ENCODE results near the gene BDKRB2. TPM values are rescaled to one million over a fixed set of nuclear protein-coding genes. Genes with fewer than 3 reads are reported as not detected.

BDKRB2 gene
- total RNA-seq, 1 experiment from 2014 or later: 0.49 TPM

DNA sequence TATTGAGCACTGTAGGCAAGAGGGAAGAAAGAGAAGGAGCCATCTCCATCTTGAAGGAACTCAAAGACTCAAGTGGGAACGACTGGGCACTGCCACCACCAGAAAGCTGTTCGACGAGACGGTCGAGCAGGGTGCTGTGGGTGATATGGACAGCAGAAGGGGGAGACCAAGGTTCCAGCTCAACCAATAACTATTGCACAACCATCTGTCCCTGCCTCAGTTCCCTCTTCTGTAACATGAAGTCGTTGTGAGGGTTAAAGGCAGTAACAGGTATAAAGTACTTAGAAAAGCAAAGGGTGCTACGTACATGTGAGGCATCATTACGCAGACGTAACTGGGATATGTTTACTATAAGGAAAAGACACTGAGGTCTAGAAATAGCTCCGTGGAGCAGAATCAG lies 37.5 kb downstream of the BDKRB2 start:
- POLR2A ChIA-PET: no interaction called here

More for the DNA sequence above, 37.5 kb downstream of the BDKRB2 start:
- Histone ChIP-seq H4K20me1 (ENCODE audit: insufficient read depth) (no peaks in the 10 kb centered on the region), H3K27ac (ENCODE audit: low read depth, low read length) (no peak overlapping the region), H3K9me3 (ENCODE audit: control insufficient read depth in 1 of 2, insufficient read depth in 1 of 2, low read depth in 1 of 2, low read length in 2 of 2) (no peaks in the 10 kb centered on the region), H3K4me2 (ENCODE audit: low read length) (no peak overlapping the region), H3K4me1 (ENCODE audit: control insufficient read depth in 1 of 2, insufficient read depth in 2 of 2, low read length in 2 of 2) (no peaks in the 10 kb centered on the region), H3K9me2 (ENCODE audit: insufficient read depth) (no peaks in the 10 kb centered on the region), H3K79me2 (ENCODE audit: insufficient read depth, low read length) (no peaks in the 10 kb centered on the region), H3K9ac (ENCODE audit: low read length) (no peak overlapping the region), H3K27me3 (ENCODE audit: insufficient read depth, low read length) (no peaks in the 10 kb centered on the region; the same call in 1 of the 2 replicates), H2AFZ (ENCODE audit: low read depth, low read length, poor library complexity, severe bottlenecking) (no peak overlapping the region), H3K36me3 (ENCODE audit: control insufficient read depth in 1 of 2, insufficient read depth in 2 of 2, low read length in 2 of 2) (no peaks in the 10 kb centered on the region), H3K4me3 (replicated peaks in 1 of 2; ENCODE audit: low read depth in 1 of 2, low read length in 2 of 2) (no peak overlapping the region)
- TF ChIP-seq EZH2phosphoT487 (IDR thresholded peaks at IDR 0.05; ENCODE audit: borderline replicate concordance) (no peak), CEBPB (IDR thresholded peaks at IDR 0.05; ENCODE audit: low read depth) (no peak), EZH2 (IDR thresholded peaks at IDR 0.05) (no peak), YY1 (IDR thresholded peaks at IDR 0.05; ENCODE audit: extremely low read depth, insufficient replicate concordance, low read depth, low read length) (no peak), SP1 (IDR thresholded peaks at IDR 0.05; ENCODE audit: low read depth) (no peak), SIN3A (IDR thresholded peaks at IDR 0.05; ENCODE audit: low read depth) (no peak), POLR2A (IDR thresholded peaks at IDR 0.05; ENCODE audit: borderline replicate concordance, extremely low read depth, insufficient read depth, insufficient read length) (no peak), TCF7L2 (IDR thresholded peaks at IDR 0.05; ENCODE audit: borderline replicate concordance, extremely low read depth, insufficient read depth, insufficient read length) (no peak), FOSL1 (IDR thresholded peaks at IDR 0.05; ENCODE audit: low read depth) (no peak), JUND (IDR thresholded peaks at IDR 0.05) (no peak), POLR2AphosphoS5 (IDR thresholded peaks at IDR 0.05; ENCODE audit: low read depth, low read length) (no peak), ZNF274 (IDR thresholded peaks at IDR 0.05; ENCODE audit: low read depth, low read length) (no peak)
- TF ChIP-seq, protein P1, sequence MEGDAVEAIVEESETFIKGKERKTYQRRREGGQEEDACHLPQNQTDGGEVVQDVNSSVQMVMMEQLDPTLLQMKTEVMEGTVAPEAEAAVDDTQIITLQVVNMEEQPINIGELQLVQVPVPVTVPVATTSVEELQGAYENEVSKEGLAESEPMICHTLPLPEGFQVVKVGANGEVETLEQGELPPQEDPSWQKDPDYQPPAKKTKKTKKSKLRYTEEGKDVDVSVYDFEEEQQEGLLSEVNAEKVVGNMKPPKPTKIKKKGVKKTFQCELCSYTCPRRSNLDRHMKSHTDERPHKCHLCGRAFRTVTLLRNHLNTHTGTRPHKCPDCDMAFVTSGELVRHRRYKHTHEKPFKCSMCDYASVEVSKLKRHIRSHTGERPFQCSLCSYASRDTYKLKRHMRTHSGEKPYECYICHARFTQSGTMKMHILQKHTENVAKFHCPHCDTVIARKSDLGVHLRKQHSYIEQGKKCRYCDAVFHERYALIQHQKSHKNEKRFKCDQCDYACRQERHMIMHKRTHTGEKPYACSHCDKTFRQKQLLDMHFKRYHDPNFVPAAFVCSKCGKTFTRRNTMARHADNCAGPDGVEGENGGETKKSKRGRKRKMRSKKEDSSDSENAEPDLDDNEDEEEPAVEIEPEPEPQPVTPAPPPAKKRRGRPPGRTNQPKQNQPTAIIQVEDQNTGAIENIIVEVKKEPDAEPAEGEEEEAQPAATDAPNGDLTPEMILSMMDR (IDR thresholded peaks at IDR 0.05 in 2 of 3, conservative IDR thresholded peaks at IDR 0.05 in 1 of 3; ENCODE audit: borderline replicate concordance in 1 of 3, insufficient read depth in 1 of 3, low read depth in 2 of 3, low read length in 2 of 3): no peak
- TF ChIP-seq, protein P2, sequence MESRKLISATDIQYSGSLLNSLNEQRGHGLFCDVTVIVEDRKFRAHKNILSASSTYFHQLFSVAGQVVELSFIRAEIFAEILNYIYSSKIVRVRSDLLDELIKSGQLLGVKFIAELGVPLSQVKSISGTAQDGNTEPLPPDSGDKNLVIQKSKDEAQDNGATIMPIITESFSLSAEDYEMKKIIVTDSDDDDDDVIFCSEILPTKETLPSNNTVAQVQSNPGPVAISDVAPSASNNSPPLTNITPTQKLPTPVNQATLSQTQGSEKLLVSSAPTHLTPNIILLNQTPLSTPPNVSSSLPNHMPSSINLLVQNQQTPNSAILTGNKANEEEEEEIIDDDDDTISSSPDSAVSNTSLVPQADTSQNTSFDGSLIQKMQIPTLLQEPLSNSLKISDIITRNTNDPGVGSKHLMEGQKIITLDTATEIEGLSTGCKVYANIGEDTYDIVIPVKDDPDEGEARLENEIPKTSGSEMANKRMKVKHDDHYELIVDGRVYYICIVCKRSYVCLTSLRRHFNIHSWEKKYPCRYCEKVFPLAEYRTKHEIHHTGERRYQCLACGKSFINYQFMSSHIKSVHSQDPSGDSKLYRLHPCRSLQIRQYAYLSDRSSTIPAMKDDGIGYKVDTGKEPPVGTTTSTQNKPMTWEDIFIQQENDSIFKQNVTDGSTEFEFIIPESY (IDR thresholded peaks at IDR 0.05; ENCODE audit: extremely low read depth, insufficient replicate concordance, low read length): no peak
- TF ChIP-seq, protein P3, sequence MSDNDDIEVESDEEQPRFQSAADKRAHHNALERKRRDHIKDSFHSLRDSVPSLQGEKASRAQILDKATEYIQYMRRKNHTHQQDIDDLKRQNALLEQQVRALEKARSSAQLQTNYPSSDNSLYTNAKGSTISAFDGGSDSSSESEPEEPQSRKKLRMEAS (IDR thresholded peaks at IDR 0.05): no peak
- ATAC-seq (no peak), DNase-seq (ENCODE audit: low read depth, low spot score) (no peak)
- ChIA-PET RAD21 (ENCODE audit: low non-redundant PET in 1 of 2, low total read pairs in 2 of 2, uncharacterized antibody in 2 of 2, unreplicated experiment in 2 of 2) (no interaction called here), CTCF (no interaction called here)
- intact Hi-C loops (cut with micrococcal nuclease): no loop called here
- BruUV-seq (replicated peaks): no TSS peak

All from HCT116 (cell line).